Neural crest cell (in vitro differentiated cells): ENCODE results near the gene MRPS18B. TPM values are rescaled to one million over a fixed set of nuclear protein-coding genes. Genes with fewer than 3 reads are reported as not detected.
"Not testable (repeated sequence)": the region's sequence is repeated elsewhere in the genome, so short reads cannot be mapped to it uniquely, and the experiment has no call there.

ENCODE experiments used
- DNase-seq: peaks from one replicate; pipeline ENCODE4 v3.0.0; 2021; ENCODE audit warnings: low read depth, mixed read lengths, low spot score
- H3K27ac Mint-ChIP-seq: one replicate; pipeline ENCODE4 v1.8.0; 2021; ENCODE audit warnings: mild to moderate bottlenecking, mixed read lengths; ENCODE audit not compliant: unreplicated experiment
- H3K27me3 Mint-ChIP-seq: 2 replicates; pipeline ENCODE4 v1.8.0; 2021; ENCODE audit warnings: low read depth, mild to moderate bottlenecking, mixed read lengths
- H3K36me3 Mint-ChIP-seq: 2 replicates; pipeline ENCODE4 v1.8.0; 2021; ENCODE audit warnings: low read depth, mild to moderate bottlenecking, mixed read lengths
- H3K4me1 Mint-ChIP-seq: 2 replicates; pipeline ENCODE4 v1.8.0; 2021; ENCODE audit warnings: mixed read lengths
- H3K4me3 Mint-ChIP-seq: one replicate; pipeline ENCODE4 v1.8.0; 2021; ENCODE audit warnings: mild to moderate bottlenecking, mixed read lengths
- H3K9me3 Mint-ChIP-seq: 2 replicates; pipeline ENCODE4 v1.8.0; 2021; ENCODE audit warnings: mixed read lengths
- CTCF ChIP-seq: fragments of 200-600 bp; sonication (generic); conservative IDR thresholded peaks from 2 replicates; pipeline ENCODE4 v1.5.0; 2021; ENCODE audit warnings: antibody characterized with exemption, mild to moderate bottlenecking
- total RNA-seq: library from RNA; stranded (reverse); gene quantifications from 2 replicates; pipeline ENCODE4 v1.2.1, GENCODE V29; 2021

MRPS18B gene
- total RNA-seq, 1 donor from 2014 or later: 39.3 TPM

GRCh38 chr6:30654798-30655742 is 37.4 kb downstream of the MRPS18B start:
- no peak for DNase-seq
- Mint-ChIP-seq H3K36me3 (peaks cover 14% of the 10 kb centered on the region), H3K4me1 (no peaks in the 10 kb centered on the region), H3K27ac (no peak overlapping the region), H3K4me3 (peak overlapping the region; percentile 27), H3K9me3 (no peaks in the 10 kb centered on the region), H3K27me3 (no peaks in the 10 kb centered on the region)
- TF ChIP-seq CTCF: no peak

DNA sequence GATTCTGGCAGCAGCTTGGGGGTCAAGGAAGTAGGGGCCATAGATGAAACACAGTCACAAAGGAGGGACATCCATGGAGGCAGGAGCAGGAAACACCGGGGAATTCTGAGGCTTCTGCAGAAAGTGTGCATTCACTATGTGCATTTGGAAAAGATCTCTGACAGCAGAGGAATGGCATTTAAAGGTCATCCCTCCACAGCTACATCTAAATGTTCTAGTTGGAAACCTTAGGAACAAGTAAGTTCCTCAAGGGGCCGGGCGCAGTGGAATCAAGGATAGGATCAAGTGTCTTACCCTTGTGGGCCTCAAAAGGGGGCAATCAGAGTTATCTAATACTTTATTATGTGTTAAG is 38.1 kb downstream of the MRPS18B start:
- TF ChIP-seq CTCF: no peak
- Mint-ChIP-seq H3K9me3 (no peaks in the 10 kb centered on the region), H3K4me3 (no peak overlapping the region), H3K4me1 (no peaks in the 10 kb centered on the region), H3K27ac (no peak overlapping the region), H3K27me3 (no peaks in the 10 kb centered on the region), H3K36me3 (peaks cover 15% of the 10 kb centered on the region)
- DNase-seq: no peak

DNA sequence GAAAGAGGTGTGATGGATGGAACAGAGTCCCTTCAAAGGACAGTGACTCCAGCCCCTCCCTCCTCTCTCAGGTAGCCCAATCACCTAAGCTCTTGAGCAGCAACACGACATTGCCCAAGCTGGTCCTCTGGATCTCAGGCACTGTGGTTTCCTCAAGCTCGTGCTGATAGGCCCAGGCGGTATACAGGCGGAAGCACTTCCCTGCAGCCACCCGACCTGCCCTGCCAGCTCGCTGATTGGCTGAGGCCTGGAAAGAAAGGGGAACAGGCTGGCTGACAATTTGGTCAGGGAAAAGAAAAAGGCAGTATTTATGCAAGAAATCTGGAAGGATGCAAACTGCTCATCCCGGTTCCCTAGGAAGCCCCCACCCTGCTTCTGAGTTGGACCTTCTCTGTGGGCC is 38.9 kb downstream of the MRPS18B start:
- Mint-ChIP-seq H3K36me3 (peaks cover 14% of the 10 kb centered on the region), H3K9me3 (no peaks in the 10 kb centered on the region), H3K4me3 (no peak overlapping the region), H3K27me3 (no peaks in the 10 kb centered on the region), H3K27ac (no peak overlapping the region), H3K4me1 (no peaks in the 10 kb centered on the region)
- TF ChIP-seq CTCF: no peak
- DNase-seq: no peak

GRCh38 chr6:30657454-30657853 is 39.8 kb downstream of the MRPS18B start:
- Mint-ChIP-seq H3K4me3 (no peak overlapping the region), H3K9me3 (no peaks in the 10 kb centered on the region), H3K4me1 (no peaks in the 10 kb centered on the region), H3K36me3 (peaks cover 19% of the 10 kb centered on the region), H3K27me3 (no peaks in the 10 kb centered on the region), H3K27ac (no peak overlapping the region)
- TF ChIP-seq CTCF: no peak
- no peak for DNase-seq

DNA sequence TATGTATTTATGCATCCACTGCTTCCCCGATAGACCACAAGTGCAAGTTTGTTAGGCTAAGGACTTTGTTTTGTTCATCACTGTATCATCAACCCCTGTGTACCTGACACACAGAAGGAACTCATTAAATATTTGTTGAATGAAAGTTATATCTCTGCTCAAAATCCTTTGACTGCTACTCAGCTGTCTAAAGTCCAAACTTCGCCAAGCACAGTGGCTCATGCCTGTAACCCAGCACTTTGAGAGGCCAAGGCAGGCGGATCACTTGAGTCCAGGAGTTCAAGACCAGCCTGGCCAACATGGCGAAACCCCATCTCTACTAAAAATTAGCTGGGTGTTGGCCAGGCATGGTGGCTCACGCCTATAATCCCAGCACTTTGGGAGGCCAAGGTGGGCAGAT is 40.3 kb downstream of the MRPS18B start:
- H3K4me1 Mint-ChIP-seq, H3K27ac Mint-ChIP-seq, H3K9me3 Mint-ChIP-seq, DNase-seq, H3K4me3 Mint-ChIP-seq, H3K27me3 Mint-ChIP-seq: not testable (repeated sequence)
- peaks cover 19% of the 10 kb centered on the region for H3K36me3 Mint-ChIP-seq

DNA sequence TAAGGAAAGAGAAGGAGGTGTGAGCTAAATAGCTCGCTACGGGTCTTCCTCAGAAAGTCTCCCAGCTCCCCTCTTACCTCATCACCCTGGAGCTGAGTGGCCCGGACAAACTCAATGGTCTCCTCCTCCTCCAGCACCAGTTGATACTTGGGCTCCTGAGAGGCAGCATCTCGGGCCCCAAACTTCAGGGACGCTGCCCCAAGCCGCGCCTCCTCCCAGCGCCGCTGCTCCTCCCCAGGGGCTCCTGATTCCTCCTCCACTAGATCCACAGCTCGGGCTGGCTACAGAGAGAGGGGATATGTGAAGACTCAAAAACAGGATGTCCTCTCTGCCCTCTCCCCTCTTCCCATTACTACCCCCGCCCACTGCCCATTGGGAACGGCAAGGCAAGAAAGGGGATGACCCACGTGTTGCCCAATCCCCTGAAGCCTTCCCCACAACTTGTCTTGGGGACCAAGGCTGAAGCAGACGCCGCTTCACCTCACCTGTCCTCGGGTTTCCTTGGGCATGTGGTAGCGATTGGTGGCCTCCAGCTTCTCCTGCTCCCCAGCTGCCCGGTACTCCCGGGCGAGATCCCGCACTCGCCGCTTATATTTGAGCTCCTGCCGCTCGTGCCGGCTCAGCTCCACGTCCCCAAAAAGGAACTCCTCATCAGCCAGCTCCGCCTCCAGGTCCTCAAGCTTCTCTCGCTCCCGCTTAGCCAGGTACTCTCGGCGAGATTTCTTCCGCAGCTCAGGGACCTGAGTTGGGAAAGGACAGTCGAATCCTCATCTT is 47.5 kb downstream of the MRPS18B start:
- Mint-ChIP-seq H3K4me1 (no peaks in the 10 kb centered on the region), H3K4me3 (no peak overlapping the region), H3K9me3 (no peaks in the 10 kb centered on the region), H3K27ac (no peak overlapping the region), H3K36me3 (peaks cover 9% of the 10 kb centered on the region), H3K27me3 (no peaks in the 10 kb centered on the region)
- no peak for DNase-seq
- no peak for TF ChIP-seq CTCF

- peaks cover 11% of the 10 kb centered on the region for H3K36me3 Mint-ChIP-seq
- H3K9me3 Mint-ChIP-seq, DNase-seq, H3K4me3 Mint-ChIP-seq, H3K4me1 Mint-ChIP-seq, H3K27me3 Mint-ChIP-seq, H3K27ac Mint-ChIP-seq: not testable (repeated sequence)
Observed at GRCh38 chr6:30666300-30666699, 48.7 kb downstream of the MRPS18B start.
